Activated CD8-positive, alpha-beta memory T cell treated with anti-CD3 and anti-CD28 coated beads for 48 hours (primary cell): ENCODE results near the gene TNFAIP3.

Source experiments
- DNase-seq, 3 experiments: peaks; one replicate each; pipeline ENCODE4 v3.0.0-alpha.2; 2020; ENCODE audit warnings: low read depth in 2 of 3, low spot score in 2 of 3

Gene TNFAIP3

GRCh38 chr6:137863091-137863797, 3.8 kb upstream of the TNFAIP3 start:
- DNase-seq = no peak

GRCh38 chr6:137864812-137865508, 2.1 kb upstream of the TNFAIP3 start:
- no peak for DNase-seq

- DNase-seq = peak in 1 of 3 experiments; percentile 81
These were observed 702 bp upstream of the TNFAIP3 start for GRCh38 chr6:137866200-137866913.

GRCh38 chr6:137867685-137868509, 838 bp downstream of the TNFAIP3 start:
- DNase-seq = no peak

GRCh38 chr6:137868721-137869548, 1.9 kb downstream of the TNFAIP3 start:
- no peak for DNase-seq

GRCh38 chr6:137869549-137870307, 2.7 kb downstream of the TNFAIP3 start:
- no peak for DNase-seq

GRCh38 chr6:137870308-137870644, 3.2 kb downstream of the TNFAIP3 start:
- no peak for DNase-seq

- no peak for DNase-seq
These were observed 3.7 kb downstream of the TNFAIP3 start for GRCh38 chr6:137870744-137871247.

- no peak for DNase-seq
These were observed 4.2 kb downstream of the TNFAIP3 start for GRCh38 chr6:137871291-137871690.

GRCh38 chr6:137871831-137872454, 4.9 kb downstream of the TNFAIP3 start:
- DNase-seq = no peak

GRCh38 chr6:137872581-137873115, 5.6 kb downstream of the TNFAIP3 start:
- DNase-seq = no peak

- DNase-seq = peak in 1 of 3 experiments; percentile 68
These were observed 6.3 kb downstream of the TNFAIP3 start for GRCh38 chr6:137873273-137873762.

GRCh38 chr6:137874204-137875057, 7.4 kb downstream of the TNFAIP3 start:
- DNase-seq = no peak

- no peak for DNase-seq
These were observed 8.0 kb downstream of the TNFAIP3 start for GRCh38 chr6:137875058-137875520.

- no peak for DNase-seq
These were observed 8.5 kb downstream of the TNFAIP3 start for GRCh38 chr6:137875606-137876005.

GRCh38 chr6:137876547-137876946, 9.5 kb downstream of the TNFAIP3 start:
- no peak for DNase-seq

- no peak for DNase-seq
These were observed 10.1 kb downstream of the TNFAIP3 start for GRCh38 chr6:137877113-137877512.

GRCh38 chr6:137877606-137878005, 10.5 kb downstream of the TNFAIP3 start:
- no peak for DNase-seq
